ENCODE results near the gene FBXL20.

The FBXL20 gene

GRCh38 chr17:39223907-39224777 is 177.3 kb downstream of the FBXL20 start:
- no peak for DNase-seq

- no peak for DNase-seq
These were observed 178.3 kb downstream of the FBXL20 start for GRCh38 chr17:39222866-39223834.

GRCh38 chr17:39222151-39222550 is 179.3 kb downstream of the FBXL20 start:
- no peak for DNase-seq

- no peak for DNase-seq
These were observed 179.9 kb downstream of the FBXL20 start for GRCh38 chr17:39221572-39221971.

- no peak for DNase-seq
These were observed 181.7 kb downstream of the FBXL20 start for GRCh38 chr17:39219647-39220154.

GRCh38 chr17:39218906-39219305 is 182.5 kb downstream of the FBXL20 start:
- DNase-seq: no peak

GRCh38 chr17:39217734-39218369 is 183.6 kb downstream of the FBXL20 start:
- no peak for DNase-seq

GRCh38 chr17:39213852-39214251 is 187.6 kb downstream of the FBXL20 start:
- DNase-seq: no peak

GRCh38 chr17:39212841-39213480 is 188.5 kb downstream of the FBXL20 start:
- no peak for DNase-seq

- DNase-seq: no peak
These were observed 189.1 kb downstream of the FBXL20 start for GRCh38 chr17:39212195-39212810.

- DNase-seq: no peak
These were observed 191.4 kb downstream of the FBXL20 start for GRCh38 chr17:39210093-39210434.

GRCh38 chr17:39209317-39210092 is 191.9 kb downstream of the FBXL20 start:
- peak; percentile 79 for DNase-seq

- peak; percentile 29 for DNase-seq
These were observed 192.5 kb downstream of the FBXL20 start for GRCh38 chr17:39208893-39209292.

- peak; percentile 45 for DNase-seq
These were observed 193.3 kb downstream of the FBXL20 start for GRCh38 chr17:39208136-39208535.

GRCh38 chr17:39205112-39205526 is 196.3 kb downstream of the FBXL20 start:
- DNase-seq: no peak

- no peak for DNase-seq
These were observed 197.2 kb downstream of the FBXL20 start for GRCh38 chr17:39204245-39204644.
